Ishikawa (cell line): Measurements from ENCODE around the gene ZNF408.

Source experiments
- MAX ChIP-seq: IDR thresholded peaks from 2 replicates; pipeline ENCODE4 v1.6.1; 2012
- RAD21 ChIP-seq: IDR thresholded peaks from 2 replicates; pipeline ENCODE4 v1.6.1; 2012; ENCODE audit warnings: low read depth
- TEAD4 ChIP-seq: IDR thresholded peaks from 2 replicates; pipeline ENCODE4 v1.6.1; 2012
- YY1 ChIP-seq: IDR thresholded peaks from 2 replicates; pipeline ENCODE4 v1.6.1; 2012; ENCODE audit warnings: low read depth

GRCh38 chr11:46697723-46698122 is 3.1 kb upstream of the ZNF408 start:
- no peak for TF ChIP-seq RAD21
- no peak for TF ChIP-seq MAX
- no peak for TF ChIP-seq TEAD4
- no peak for TF ChIP-seq YY1
